Thoracic aorta (tissue), 2 donors: ENCODE data around the gene ANKRD11. TPM values are rescaled to one million over a fixed set of nuclear protein-coding genes. Genes with fewer than 3 reads are reported as not detected.

Experiments used
- ATAC-seq: fragments of 150-250 bp; one replicate; pipeline ENCODE4 v1.8.0; 2017; ENCODE audit warnings: low read depth; ENCODE audit not compliant: insufficient number of reproducible peaks, low FRiP score
- DNase-seq: peaks from one replicate; pipeline ENCODE4 v3.0.0-alpha.2; 2020; ENCODE audit warnings: low spot score
- H3K27ac ChIP-seq, 2 donors: fragments of 200-600 bp; sonication (generic); 1 replicate in 1 of 2; 2 replicates in 1 of 2; pipeline ENCODE4 v1.5.1; 2016; ENCODE audit warnings: mild to moderate bottlenecking in 2 of 2, moderate library complexity in 2 of 2
- H3K27me3 ChIP-seq: fragments of 200-600 bp; sonication (generic); replicated peaks from 2 replicates; pipeline ENCODE4 v1.6.0; 2016; ENCODE audit warnings: mild to moderate bottlenecking; ENCODE audit not compliant: insufficient read depth
- H3K36me3 ChIP-seq: fragments of 200-600 bp; sonication (generic); one replicate; pipeline ENCODE4 v1.5.1; 2016
- H3K4me1 ChIP-seq, 2 donors: fragments of 200-600 bp; sonication (generic); 1 replicate in 1 of 2; 2 replicates in 1 of 2; pipeline versions ENCODE4 v1.5.1 to v1.6.0; 2016; ENCODE audit warnings: low read depth in 2 of 2, mild to moderate bottlenecking in 1 of 2; ENCODE audit not compliant: control insufficient read depth in 1 of 2
- H3K4me3 ChIP-seq: fragments of 200-600 bp; sonication (generic); 2 replicates; pipeline ENCODE4 v1.5.1; 2016; ENCODE audit warnings: mild to moderate bottlenecking
- H3K9me3 ChIP-seq: fragments of 200-600 bp; sonication (generic); 2 replicates; pipeline ENCODE4 v1.5.1; 2016
- CTCF ChIP-seq: fragments of 200-600 bp; sonication (generic); IDR thresholded peaks from one replicate; pipeline ENCODE4 v1.5.1; 2019; ENCODE audit warnings: antibody characterized with exemption
- total RNA-seq, 2 donors: library from RNA; depleted of rRNA; stranded (reverse); fragments of >200 nt; gene quantifications; one replicate each; pipeline versions ENCODE4 v1.1.0 to v1.2.3, GENCODE V29; 2016

Gene ANKRD11
- total RNA-seq, 2 donors from 2014 or later = 125 to 129 TPM

GRCh38 chr16:89445166-89445565, 45.2 kb downstream of the ANKRD11 start:
- DNase-seq (no peak), ATAC-seq (no peak)
- Histone ChIP-seq H3K4me1 (peaks cover 59 to 89% of the 10 kb centered on the region in 2 donors), H3K27ac (no peak overlapping the region), H3K27me3 (no peaks in the 10 kb centered on the region), H3K36me3 (no peaks in the 10 kb centered on the region), H3K4me3 (no peak overlapping the region), H3K9me3 (no peaks in the 10 kb centered on the region)
- no peak for TF ChIP-seq CTCF

- no peak for TF ChIP-seq CTCF
- Histone ChIP-seq H3K4me1 (peaks cover 58 to 91% of the 10 kb centered on the region in 2 donors), H3K27ac (no peak overlapping the region), H3K36me3 (no peaks in the 10 kb centered on the region), H3K9me3 (no peaks in the 10 kb centered on the region), H3K4me3 (no peak overlapping the region), H3K27me3 (no peaks in the 10 kb centered on the region)
- ATAC-seq (no peak), DNase-seq (no peak)
Observed at GRCh38 chr16:89444728-89445127, 45.6 kb downstream of the ANKRD11 start.

DNA sequence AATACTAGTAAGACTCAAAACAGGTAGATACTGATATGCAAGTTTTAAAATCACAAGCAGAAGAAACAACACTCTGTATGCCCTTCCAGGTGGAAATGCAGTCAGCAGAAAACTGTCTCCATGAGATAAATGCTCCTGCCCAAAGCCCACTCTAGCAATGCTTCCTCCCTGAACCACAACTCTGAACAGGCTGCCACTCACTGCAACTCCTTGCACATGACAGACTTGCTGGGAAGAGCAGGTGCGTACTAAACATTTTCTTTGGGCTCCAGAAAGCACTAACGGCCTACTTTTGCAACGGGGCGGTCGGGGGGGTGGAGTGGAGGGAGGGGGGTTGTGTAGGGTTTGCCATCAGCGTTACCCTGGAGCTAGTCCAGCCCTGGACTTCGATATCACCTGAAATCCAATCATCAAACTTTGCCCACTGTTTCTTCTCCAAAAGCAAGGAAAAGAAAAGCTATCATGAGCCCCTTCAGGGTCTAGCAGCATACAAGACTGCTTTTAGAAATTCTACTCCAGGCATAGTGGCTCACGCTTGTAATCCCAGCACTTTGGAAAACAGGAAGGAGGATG, 46.1 kb downstream of the ANKRD11 start:
- Histone ChIP-seq H3K27ac (no peak overlapping the region), H3K36me3 (no peaks in the 10 kb centered on the region), H3K27me3 (no peaks in the 10 kb centered on the region), H3K4me1 (peaks cover 58 to 89% of the 10 kb centered on the region in 2 donors), H3K9me3 (no peaks in the 10 kb centered on the region), H3K4me3 (no peak overlapping the region)
- ATAC-seq = no peak
- DNase-seq = no peak
- TF ChIP-seq CTCF = no peak

DNA sequence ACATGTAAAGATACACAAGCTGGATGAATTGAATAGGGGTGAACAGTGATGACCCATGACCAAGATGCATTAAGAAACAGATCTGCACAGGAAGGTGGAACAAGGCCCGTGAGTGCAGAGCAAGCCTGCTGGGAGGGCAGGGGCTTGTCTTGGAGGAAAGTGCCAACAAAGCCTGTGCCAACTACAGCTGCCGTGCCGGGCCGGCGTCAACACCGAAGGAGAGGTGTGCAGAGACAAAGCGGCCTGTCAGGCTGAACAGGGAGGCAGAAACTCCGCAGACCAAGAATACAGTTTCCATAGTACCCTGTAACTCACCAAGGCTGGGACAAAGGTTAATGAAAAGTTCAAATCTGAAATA, 46.7 kb downstream of the ANKRD11 start:
- H3K27ac ChIP-seq = no peak overlapping the region
- ATAC-seq (no peak), DNase-seq (no peak)
- no peak for TF ChIP-seq CTCF
- no peaks in the 10 kb centered on the region for H3K9me3 ChIP-seq
- H3K36me3 ChIP-seq = no peaks in the 10 kb centered on the region
- H3K4me3 ChIP-seq = peak overlapping the region; percentile 7
- no peaks in the 10 kb centered on the region for H3K27me3 ChIP-seq
- peaks cover 58 to 88% of the 10 kb centered on the region in 2 donors for H3K4me1 ChIP-seq

- no peaks in the 10 kb centered on the region for H3K9me3 ChIP-seq
- H3K27ac ChIP-seq = peak overlapping the region; percentile 68 to 78
- ATAC-seq (peak; percentile 32), DNase-seq (no peak)
- no peaks in the 10 kb centered on the region for H3K27me3 ChIP-seq
- H3K4me3 ChIP-seq = peak overlapping the region; percentile 20
- no peak for TF ChIP-seq CTCF
- no peaks in the 10 kb centered on the region for H3K36me3 ChIP-seq
- peaks cover 53 to 84% of the 10 kb centered on the region in 2 donors for H3K4me1 ChIP-seq
Observed at GRCh38 chr16:89442990-89443726, 47.2 kb downstream of the ANKRD11 start.
